Endothelial cell of umbilical vein (primary cell): ENCODE results near the gene MCL1. TPM values are rescaled to one million over a fixed set of nuclear protein-coding genes. Genes with fewer than 3 reads are reported as not detected.

ENCODE experiments used
- BruUV-seq: library from RNA; stranded (reverse); fragments of 400-500 nt; replicated peaks from 2 replicates; lab custom pipeline; 2021; lab: Mats Ljungman, UMichigan
- CTCF ChIA-PET: fragments of 300-600, 350-600 bp; sonication (Branson Sonifier 250); formaldehyde crosslinking; loops from one replicate; lab custom pipeline; 2021; ENCODE audit warnings: antibody characterized with exemption, inconsistent platforms; lab: Charles Lee
- POLR2A ChIA-PET: fragments of 300-600, 350-600 bp; sonication (Branson Sonifier 250); formaldehyde crosslinking; loops from one replicate; lab custom pipeline; 2021; ENCODE audit warnings: antibody characterized with exemption, inconsistent platforms; lab: Charles Lee
- DNase-seq: peaks from one replicate; pipeline ENCODE4 v3.0.0-alpha.2; 2011; ENCODE audit warnings: low read depth, low spot score
- FAIRE-seq: peaks from 2 replicates; lab custom pipeline; 2011; peaks lifted over from hg19 to GRCh38; lab: Jason Lieb, UNC
- H2AFZ ChIP-seq: 2 replicates; pipeline ENCODE4 v1.6.0; 2012; ENCODE audit warnings: low read depth, low read length, control low read depth, inconsistent platforms
- H3K27ac ChIP-seq: 2 replicates; pipeline ENCODE4 v1.5.1; 2011; ENCODE audit warnings: low read depth, mild to moderate bottlenecking, control low read depth, low read length, moderate library complexity; ENCODE audit not compliant: insufficient read depth
- H3K27me3 ChIP-seq, 2 experiments: 2 replicates each; pipeline versions ENCODE4 v1.6.0 to v1.6.1; 2011; ENCODE audit warnings: low read length in 2 of 2, mixed read lengths in 1 of 2; ENCODE audit not compliant: control insufficient read depth in 2 of 2, insufficient read depth in 2 of 2
- H3K36me3 ChIP-seq, 2 experiments: 2 replicates in 1 of 2; 3 replicates in 1 of 2; pipeline ENCODE4 v1.5.1; 2011; ENCODE audit warnings: low read length in 2 of 2, mild to moderate bottlenecking in 1 of 2, moderate library complexity in 1 of 2; ENCODE audit not compliant: control insufficient read depth in 2 of 2, insufficient read depth in 2 of 2; ENCODE audit errors: extremely low read depth in 1 of 2
- H3K4me1 ChIP-seq: 3 replicates; pipeline ENCODE4 v1.5.1; 2011; ENCODE audit warnings: mild to moderate bottlenecking, low read length; ENCODE audit not compliant: control insufficient read depth, insufficient read depth; ENCODE audit errors: extremely low read depth
- H3K4me2 ChIP-seq: 2 replicates; pipeline ENCODE4 v1.6.1; 2011; ENCODE audit warnings: low read length, control low read depth, mixed read lengths; ENCODE audit not compliant: insufficient read depth
- H3K4me3 ChIP-seq, 3 experiments: fragments of 200-600 bp in 1 of 3; sonication (generic), shearing (Covaris generic) in 1 of 3; replicated peaks in 1 of 3; 2 replicates each; pipeline ENCODE4 v1.5.1; 2011 to 2016; ENCODE audit warnings: control low read depth in 3 of 3, low read length in 3 of 3, mild to moderate bottlenecking in 2 of 3, inconsistent platforms in 1 of 3, low read depth in 1 of 3, moderate library complexity in 1 of 3; ENCODE audit not compliant: insufficient read depth in 1 of 3
- H3K79me2 ChIP-seq: 2 replicates; pipeline ENCODE4 v1.6.0; 2012; ENCODE audit warnings: low read length, inconsistent platforms; ENCODE audit not compliant: control insufficient read depth, insufficient read depth
- H3K9ac ChIP-seq: replicated peaks from 2 replicates; pipeline ENCODE3; 2011; ENCODE audit warnings: low read length, control low read depth; ENCODE audit not compliant: insufficient read depth; ENCODE audit errors: extremely low read depth
- H3K9me1 ChIP-seq: replicated peaks from 3 replicates; pipeline ENCODE4 v1.6.0; 2011; ENCODE audit warnings: mild to moderate bottlenecking, low read length; ENCODE audit not compliant: control insufficient read depth, insufficient read depth; ENCODE audit errors: extremely low read depth
- H3K9me3 ChIP-seq: replicated peaks from 2 replicates; pipeline ENCODE4 v1.5.1; 2012; ENCODE audit warnings: low read length, inconsistent platforms; ENCODE audit not compliant: control insufficient read depth, insufficient read depth
- H4K20me1 ChIP-seq: replicated peaks from 2 replicates; pipeline ENCODE3; 2011; ENCODE audit warnings: mild to moderate bottlenecking, low read length; ENCODE audit not compliant: control insufficient read depth, insufficient read depth; ENCODE audit errors: extremely low read depth
- CTCF ChIP-seq, 2 donors: IDR thresholded peaks; 1 replicate in 1 of 2; 2 replicates in 1 of 2; pipeline ENCODE4 v1.5.1; 2011; ENCODE audit warnings: low read length in 2 of 2, mild to moderate bottlenecking in 2 of 2, moderate library complexity in 2 of 2, control low read depth in 1 of 2, inconsistent platforms in 1 of 2, low read depth in 1 of 2; ENCODE audit not compliant: insufficient read depth in 1 of 2; ENCODE audit errors: extremely low read depth in 1 of 2
- EZH2 ChIP-seq: IDR thresholded peaks from 2 replicates; pipeline ENCODE4 v1.6.1; 2012; ENCODE audit warnings: borderline replicate concordance, low read depth, mild to moderate bottlenecking, moderate library complexity, low read length, inconsistent platforms; ENCODE audit not compliant: severe bottlenecking
- FOS ChIP-seq: IDR thresholded peaks from 2 replicates; pipeline ENCODE4 v1.6.1; 2011; ENCODE audit warnings: mild to moderate bottlenecking, low read length, moderate library complexity, borderline replicate concordance; ENCODE audit not compliant: insufficient read depth
- GATA2 ChIP-seq: IDR thresholded peaks from 2 replicates; pipeline ENCODE4 v1.7.0; 2011; ENCODE audit warnings: low read depth, mild to moderate bottlenecking, moderate library complexity, mixed read lengths, low read length; ENCODE audit not compliant: insufficient read length, insufficient read depth
- JUN ChIP-seq: IDR thresholded peaks from 2 replicates; pipeline ENCODE4 v1.6.1; 2011; ENCODE audit warnings: borderline replicate concordance, low read depth; ENCODE audit not compliant: insufficient read length, insufficient read depth
- MYC ChIP-seq: IDR thresholded peaks from one replicate; pipeline ENCODE4 v1.6.1; 2011; ENCODE audit warnings: mild to moderate bottlenecking, low read depth, low read length
- POLR2A ChIP-seq: IDR thresholded peaks from 2 replicates; pipeline ENCODE4 v1.6.1; 2012; ENCODE audit warnings: low read depth, mild to moderate bottlenecking, control low read depth, low read length
- POLR2AphosphoS5 ChIP-seq: IDR thresholded peaks from 2 replicates; pipeline ENCODE4 v1.6.1; 2012; ENCODE audit warnings: low read depth, mild to moderate bottlenecking, control low read depth, low read length, moderate library complexity; ENCODE audit not compliant: insufficient read depth
- dilution Hi-C: fragments of 300-500 bp; cut with MboI; formaldehyde crosslinking; loops from one replicate; pipeline ENCODE4 v1.15.0; 2019; ENCODE audit warnings: low sequenced_read_pairs; ENCODE audit not compliant: extremely low pct_ligation_motif_present
- intact Hi-C: fragments of 100-400 bp; cut with micrococcal nuclease; formaldehyde crosslinking; loops from one replicate; pipeline ENCODE4 v1.10.0; 2022
- polyA plus RNA-seq, 4 experiments: library from polyadenylated mRNA; depleted of rRNA in 3 of 4; stranded (reverse) in 3 of 4; unstranded in 1 of 4; fragments of >200 nt; gene quantifications; 2 replicates each; pipeline versions ENCODE4 v1.2.1 to v1.2.3, GENCODE V29; 2011 to 2012; ENCODE audit warnings: missing spikeins in 1 of 4
- total RNA-seq: library from RNA; stranded (reverse); gene quantifications from 2 replicates; pipeline ENCODE4 v1.2.3, GENCODE V29; 2021
- TF ChIP-seq, protein P1 (sequence below): IDR thresholded peaks from 2 replicates; pipeline ENCODE4 v1.6.1; 2011; ENCODE audit not compliant: insufficient read depth, insufficient read length

Gene MCL1
- total and polyA plus RNA-seq, 2 donors (not counting 3 experiments of a cell fraction or from before 2014, with no cell fraction given): 87.3 to 186 TPM

DNA sequence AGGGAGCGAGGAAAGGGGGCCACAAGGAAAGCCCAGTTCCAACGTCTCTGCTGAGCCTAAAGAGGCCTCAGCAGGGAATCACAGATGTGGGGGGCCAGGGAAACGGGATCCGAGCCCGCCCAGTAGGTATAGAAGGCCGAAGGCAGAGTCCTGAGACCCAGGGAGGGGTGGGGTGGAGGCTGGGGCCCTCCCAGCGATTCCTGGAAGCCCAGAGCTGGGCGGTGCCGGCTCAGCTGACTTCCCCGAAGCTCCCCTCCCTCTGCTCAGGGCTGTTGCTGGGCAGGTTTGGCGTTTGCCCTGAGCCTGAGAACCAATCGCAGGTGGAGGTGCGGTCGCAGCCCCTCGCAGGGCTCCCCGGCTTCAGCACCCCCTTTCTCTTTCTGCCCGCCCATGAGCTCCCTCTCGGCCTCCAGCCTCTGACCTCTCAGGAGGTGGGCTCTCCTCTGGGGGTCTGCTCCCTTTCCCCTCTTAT is 17.4 kb downstream of the MCL1 start:
- Histone ChIP-seq H3K4me2 (peak overlapping the region; percentile 76), H3K36me3 (no peaks in the 10 kb centered on the region), H3K27ac (peak overlapping the region; percentile 99), H3K9me3 (no peaks in the 10 kb centered on the region), H3K4me3 (peak overlapping the region; percentile 3 to 49 (median 41)), H4K20me1 (no peaks in the 10 kb centered on the region), H3K9me1 (no peaks in the 10 kb centered on the region), H3K79me2 (peaks cover 8% of the 10 kb centered on the region), H2AFZ (no peak overlapping the region), H3K4me1 (peaks cover 57% of the 10 kb centered on the region), H3K27me3 (no peaks in the 10 kb centered on the region), H3K9ac (peak overlapping the region; percentile 98)
- ChIA-PET POLR2A (interaction anchor here (0.6 to 3.1 kb wide), 6 partner anchors 8 to 68 kb away, joined by 3 to 39 read pairs (median 4); partner anchors contain the start of genes ENSA and MCL1), CTCF (interaction anchor here (1.6 to 13.9 kb wide), 7 partner anchors 13 to 251 kb away, joined by 4 to 288 read pairs (median 50); partner anchors contain the start of genes ADAMTSL4, CTSK, ENSA and MCL1)
- intact Hi-C loops (loop anchor here (1.0 to 5.0 kb wide), 9 partner anchors 8 to 360 kb away; partner anchors contain the start of genes ARNT, GOLPH3L and MCL1), dilution Hi-C loops (no loop called here)
- DNase-seq: peak; percentile 92
- TF ChIP-seq POLR2AphosphoS5 (peak; percentile 81), POLR2A (peak; percentile 15), GATA2 (no peak), JUN (no peak)
- FAIRE-seq: no peak
- BruUV-seq: no TSS peak

GRCh38 chr1:150561254-150561973 is 18.0 kb downstream of the MCL1 start:
- Histone ChIP-seq H3K4me3 (peak overlapping the region; percentile 24 to 51 (median 41)), H3K9me1 (no peaks in the 10 kb centered on the region), H3K4me1 (peaks cover 52% of the 10 kb centered on the region), H3K9ac (peak overlapping the region; percentile 98), H3K79me2 (peaks cover 5% of the 10 kb centered on the region), H2AFZ (peak overlapping the region; percentile 42), H3K27me3 (no peaks in the 10 kb centered on the region), H3K27ac (peak overlapping the region; percentile 99), H4K20me1 (no peaks in the 10 kb centered on the region), H3K36me3 (no peaks in the 10 kb centered on the region), H3K4me2 (peak overlapping the region; percentile 76), H3K9me3 (no peaks in the 10 kb centered on the region)
- peak; percentile 100 for FAIRE-seq
- ChIA-PET POLR2A (interaction anchor here (0.6 to 3.1 kb wide), 7 partner anchors 9 to 68 kb away, joined by 3 to 39 read pairs (median 3); partner anchors contain the start of genes ENSA and MCL1), CTCF (interaction anchor here (0.6 to 13.9 kb wide), 19 partner anchors 10 to 360 kb away, joined by 3 to 288 read pairs (median 6); partner anchors contain the start of genes ADAMTSL4, CTSK, ENSA and GOLPH3L)
- TF ChIP-seq, protein P1, sequence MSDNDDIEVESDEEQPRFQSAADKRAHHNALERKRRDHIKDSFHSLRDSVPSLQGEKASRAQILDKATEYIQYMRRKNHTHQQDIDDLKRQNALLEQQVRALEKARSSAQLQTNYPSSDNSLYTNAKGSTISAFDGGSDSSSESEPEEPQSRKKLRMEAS: no peak
- TF ChIP-seq JUN (peak; percentile 24), FOS (peak; percentile 82), EZH2 (no peak), MYC (no peak), POLR2A (peak; percentile 75), GATA2 (no peak), CTCF (IDR thresholded peaks at IDR 0.05; ENCODE audit: extremely low read depth in 1 of 2, insufficient read depth in 1 of 2, low read depth in 1 of 2, low read length in 2 of 2) (peak in 1 of 2 donors; percentile 40), POLR2AphosphoS5 (peak; percentile 79)
- intact Hi-C loops (loop anchor here (1.0 to 5.0 kb wide), 9 partner anchors 9 to 361 kb away; partner anchors contain the start of genes ARNT, GOLPH3L and MCL1), dilution Hi-C loops (no loop called here)
- TSS peak; percentile 94 for BruUV-seq
- DNase-seq: peak; percentile 99
